A549 (cell line): ENCODE data around the gene RBM24.

Experiments
- CTCF ChIP-seq: fragments of >200 bp; sonication (Bioruptor Twin); formaldehyde crosslinking; IDR thresholded peaks from 3 replicates; pipeline ENCODE4 v1.5.1; 2016
- RAD21 ChIP-seq, 2 experiments: fragments of >200 bp in 1 of 2; sonication (Bioruptor Twin) in 1 of 2; formaldehyde crosslinking in 1 of 2; IDR thresholded peaks in 1 of 2; conservative IDR thresholded peaks in 1 of 2; 2 replicates in 1 of 2; 3 replicates in 1 of 2; pipeline ENCODE4 v1.6.1; 2012 to 2018; ENCODE audit warnings: inconsistent platforms in 1 of 2
- RARB ChIP-seq: fragments of 250-450 bp; sonication (Bioruptor Pico); IDR thresholded peaks from 2 replicates; pipeline ENCODE4 v1.8.0; 2021; ENCODE audit warnings: mild to moderate bottlenecking, moderate library complexity

- no peak for TF ChIP-seq RAD21 (conservative IDR thresholded peaks at IDR 0.05 in 1 of 2, IDR thresholded peaks at IDR 0.05 in 1 of 2)
- no peak for TF ChIP-seq CTCF
- TF ChIP-seq RARB: no peak
Measured at GRCh38 chr6:17251953-17252352, 29.2 kb upstream of the RBM24 start.
